GM18951 (cell line): Measurements from ENCODE around the gene ATP5MK.

Experiments used
- POLR2A ChIP-seq: IDR thresholded peaks from 4 replicates; pipeline ENCODE4 v1.6.1; 2011; ENCODE audit warnings: mild to moderate bottlenecking; ENCODE audit not compliant: insufficient read length, insufficient read depth; ENCODE audit errors: extremely low read depth
- in situ Hi-C: fragments of 300-500 bp; cut with MboI; formaldehyde crosslinking; loops from one replicate; pipeline ENCODE4 v1.12.0; 2022; ENCODE audit warnings: low sequenced_read_pairs, mixed read lengths, inconsistent platforms; ENCODE audit not compliant: unreplicated experiment

The ATP5MK gene, protein sequence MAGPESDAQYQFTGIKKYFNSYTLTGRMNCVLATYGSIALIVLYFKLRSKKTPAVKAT

DNA sequence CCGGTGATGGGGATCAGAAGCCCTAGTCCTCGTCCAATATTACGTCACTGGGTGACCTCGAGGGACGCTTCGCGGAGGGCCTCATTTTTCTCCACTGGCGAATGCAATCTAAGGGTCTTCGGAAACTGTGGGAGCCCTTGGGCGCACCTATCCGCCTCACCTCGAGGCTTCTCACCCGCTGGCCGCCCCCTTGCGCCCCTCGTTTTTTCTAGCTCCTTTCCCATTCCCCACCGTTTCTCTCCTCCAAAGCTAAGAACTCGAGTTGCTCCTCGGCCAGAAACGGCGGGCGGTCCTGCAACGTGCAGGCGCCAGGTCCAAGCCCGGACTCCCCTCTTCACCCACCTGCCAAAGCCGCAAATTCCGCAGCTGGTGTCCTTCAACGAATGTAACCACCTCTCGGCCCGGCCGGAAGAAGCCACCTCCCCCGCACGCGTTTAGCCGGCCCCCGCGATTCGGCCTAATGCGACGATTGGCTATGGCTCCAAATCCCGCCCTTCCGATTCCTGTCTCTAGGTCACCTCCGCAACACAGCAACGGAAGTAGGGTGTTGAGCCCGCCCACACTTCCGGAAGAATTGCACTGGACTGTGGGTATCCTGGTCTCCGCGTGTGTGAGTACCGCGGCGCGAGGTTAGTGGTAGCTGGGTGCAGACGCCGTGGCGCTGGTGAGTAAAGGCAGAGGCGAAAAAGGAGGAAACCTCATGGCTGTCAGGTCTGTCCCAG, at the start of gene ATP5MK, which contains the start of gene PDCD11:
Gene ATP5MK, minus strand, starts transcription at position 409 of the 722 bp plus-strand sequence. CDS start 4,018 bp downstream, outside the sequence.
Gene PDCD11, plus strand, starts transcription at position 560 of the 722 bp plus-strand sequence. CDS start 1,801 bp downstream, outside the sequence.
- in situ Hi-C loops, result no loop called here
- peak; percentile 92 for TF ChIP-seq POLR2A

DNA sequence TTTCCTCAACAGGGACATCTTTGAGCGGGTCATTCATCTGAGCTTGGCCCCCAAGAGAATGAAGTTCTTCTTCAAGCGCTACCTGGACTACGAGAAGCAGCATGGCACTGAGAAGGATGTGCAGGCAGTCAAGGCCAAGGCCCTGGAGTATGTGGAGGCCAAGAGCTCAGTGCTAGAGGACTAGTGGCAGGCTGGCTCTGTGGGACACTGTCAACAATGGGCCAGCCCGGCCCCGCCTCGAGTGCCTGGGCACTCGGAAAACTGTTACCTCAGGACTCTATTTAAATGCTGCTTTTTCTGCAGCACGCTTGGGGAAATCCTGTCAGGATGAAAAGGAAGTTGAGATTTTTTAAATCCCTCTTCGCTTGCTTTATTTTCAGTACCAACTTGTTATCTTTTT, 49.1 kb upstream of the ATP5MK start:
- in situ Hi-C loops, result no loop called here
- TF ChIP-seq POLR2A, result no peak

DNA sequence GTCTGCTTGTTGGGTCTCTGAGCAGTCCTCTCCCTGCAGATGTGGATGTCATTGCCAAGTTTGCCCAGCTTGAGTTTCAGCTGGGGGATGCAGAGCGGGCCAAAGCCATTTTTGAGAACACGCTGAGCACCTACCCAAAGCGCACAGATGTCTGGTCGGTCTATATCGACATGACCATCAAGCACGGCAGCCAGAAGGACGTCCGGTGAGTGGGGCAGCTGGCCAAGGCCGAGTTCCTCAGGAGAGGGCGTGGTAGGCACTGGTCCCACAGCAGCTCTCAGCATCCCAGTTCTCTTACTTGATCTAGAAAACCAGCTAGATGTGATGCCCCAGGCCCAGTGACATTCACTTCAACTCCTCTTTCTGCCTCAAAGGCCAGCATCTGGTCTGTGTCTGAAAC, 48.2 kb upstream of the ATP5MK start:
- in situ Hi-C loops, result no loop called here
- no peak for TF ChIP-seq POLR2A

DNA sequence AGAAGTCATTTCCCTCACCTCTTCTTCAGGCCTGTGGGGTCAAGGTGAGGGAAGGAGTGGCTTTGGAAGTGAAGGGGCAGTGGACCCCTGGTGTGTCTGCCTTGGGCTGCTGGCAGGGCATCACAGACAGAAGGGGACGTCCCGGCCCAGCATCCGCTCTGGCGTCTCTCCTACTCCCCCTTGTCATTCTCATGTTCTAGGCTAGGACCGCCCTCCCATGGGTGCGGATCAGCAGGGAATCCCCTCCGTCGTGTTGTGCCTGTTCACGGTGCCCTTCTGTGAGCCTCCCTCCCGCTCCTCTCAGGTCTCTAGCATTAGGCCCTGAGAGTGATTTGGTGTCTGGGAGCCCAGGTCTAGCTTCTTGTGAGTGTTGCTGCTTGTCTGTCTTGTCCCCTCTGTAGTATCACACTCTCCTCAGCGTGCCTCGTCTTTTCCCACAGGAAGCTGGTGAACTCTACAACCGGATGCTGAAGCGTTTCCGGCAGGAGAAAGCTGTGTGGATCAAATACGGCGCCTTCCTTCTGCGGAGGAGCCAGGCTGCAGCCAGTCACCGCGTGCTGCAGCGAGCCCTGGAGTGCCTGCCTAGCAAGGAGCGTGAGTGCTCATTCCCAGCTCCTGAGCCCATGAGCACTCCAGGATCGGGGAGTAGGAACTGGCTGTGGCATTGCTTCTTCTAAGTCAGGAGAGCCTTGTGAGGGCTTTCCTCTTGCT, 47.4 kb upstream of the ATP5MK start:
- in situ Hi-C loops, result no loop called here
- no peak for TF ChIP-seq POLR2A

DNA sequence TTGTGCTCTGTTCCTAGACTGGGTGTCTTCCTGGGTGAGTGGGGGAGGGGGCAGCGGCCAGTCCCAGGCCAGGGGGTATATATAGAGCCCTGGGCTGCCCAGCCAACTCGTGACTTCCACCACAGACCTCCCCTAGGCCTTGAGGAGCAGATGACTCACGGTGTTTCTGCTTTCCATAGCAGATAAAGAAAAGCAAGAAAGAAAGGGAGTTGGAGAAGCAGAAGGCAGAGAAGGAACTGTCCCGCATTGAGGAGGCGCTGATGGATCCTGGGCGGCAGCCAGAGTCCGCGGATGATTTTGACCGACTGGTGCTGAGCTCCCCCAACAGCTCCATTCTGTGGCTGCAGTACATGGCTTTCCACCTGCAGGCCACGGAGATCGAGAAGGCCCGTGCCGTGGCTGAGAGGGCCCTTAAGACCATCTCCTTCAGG, 45.8 kb upstream of the ATP5MK start:
- no peak for TF ChIP-seq POLR2A
- in situ Hi-C loops, result no loop called here

DNA sequence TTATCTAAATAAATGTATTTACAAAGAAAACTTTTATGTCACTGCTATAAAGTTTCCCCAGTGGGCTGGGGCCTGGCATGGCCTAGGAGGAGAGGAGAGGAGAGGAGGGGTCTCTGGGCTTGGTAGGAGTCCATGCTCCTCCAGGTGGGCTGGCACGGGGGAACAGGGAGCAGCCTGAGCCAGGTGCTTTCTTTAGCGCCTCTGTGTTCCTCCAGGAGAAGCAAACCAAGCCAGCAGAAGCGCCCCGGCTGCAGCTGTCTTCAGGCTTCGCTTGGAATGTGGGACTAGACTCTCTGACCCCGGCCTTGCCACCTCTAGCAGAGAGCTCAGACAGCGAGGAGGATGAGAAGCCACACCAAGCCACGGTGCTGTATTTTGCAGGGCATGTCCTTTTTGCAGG, 45.3 kb upstream of the ATP5MK start:
- in situ Hi-C loops, result no loop called here
- TF ChIP-seq POLR2A, result no peak

DNA sequence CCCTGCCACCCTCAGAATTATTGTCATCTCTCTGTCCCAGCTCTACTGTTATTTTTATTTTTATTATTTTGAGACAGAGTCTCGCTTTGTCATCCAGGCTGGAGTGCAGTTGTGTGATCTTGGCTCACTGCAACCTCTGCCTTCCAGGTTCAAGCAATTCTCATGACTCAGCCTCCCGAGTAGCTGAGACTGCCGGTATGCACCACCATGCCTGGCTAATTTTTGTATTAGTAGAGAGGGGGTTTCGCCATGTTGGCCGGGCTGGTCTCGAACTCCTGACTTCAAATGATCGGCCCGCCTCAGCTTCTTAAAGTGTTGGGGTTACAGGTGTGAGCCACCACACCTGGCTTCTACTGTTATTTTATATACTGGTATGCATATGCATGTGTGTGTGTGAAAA, 44.9 kb upstream of the ATP5MK start:
- in situ Hi-C loops, result no loop called here
- TF ChIP-seq POLR2A, result no peak

DNA sequence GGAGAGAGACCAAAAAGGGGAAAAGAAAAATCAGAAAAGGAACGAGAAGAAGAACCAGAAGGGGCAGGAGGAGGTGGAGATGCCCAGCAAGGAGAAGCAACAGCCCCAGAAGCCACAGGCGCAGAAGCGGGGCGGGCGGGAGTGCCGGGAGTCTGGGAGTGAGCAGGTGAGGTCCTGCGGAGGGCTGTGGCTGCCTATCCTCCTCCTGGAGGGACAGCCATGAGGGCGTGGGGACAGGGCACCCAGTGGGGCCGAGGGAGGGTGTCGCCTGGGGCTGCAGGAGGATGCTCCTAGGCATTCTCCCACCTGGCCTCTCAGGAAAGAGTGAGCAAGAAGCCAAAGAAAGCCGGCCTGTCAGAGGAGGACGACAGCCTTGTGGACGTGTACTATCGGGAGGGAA, 44.1 kb upstream of the ATP5MK start:
- in situ Hi-C loops, result no loop called here
- no peak for TF ChIP-seq POLR2A

DNA sequence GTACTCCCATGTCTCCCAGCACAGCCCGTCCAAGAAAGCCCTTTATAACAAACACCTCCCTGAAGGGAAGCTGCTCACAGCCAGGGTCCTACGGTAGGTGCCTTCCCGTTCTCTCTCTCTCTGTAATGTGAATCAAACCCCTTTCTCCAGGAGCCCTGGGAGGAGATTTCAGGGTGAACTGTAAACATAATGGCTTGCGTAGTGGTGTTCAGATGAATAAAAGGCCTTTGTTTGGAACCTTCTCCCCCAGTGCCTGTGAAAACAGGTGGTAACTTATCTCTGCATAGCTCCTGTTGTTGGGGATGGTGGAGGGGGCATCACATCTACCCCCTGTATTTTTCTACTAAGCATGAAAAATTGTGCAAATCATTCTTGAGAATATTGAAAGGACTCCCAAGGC, 43.5 kb upstream of the ATP5MK start:
- TF ChIP-seq POLR2A, result no peak
- in situ Hi-C loops, result no loop called here

DNA sequence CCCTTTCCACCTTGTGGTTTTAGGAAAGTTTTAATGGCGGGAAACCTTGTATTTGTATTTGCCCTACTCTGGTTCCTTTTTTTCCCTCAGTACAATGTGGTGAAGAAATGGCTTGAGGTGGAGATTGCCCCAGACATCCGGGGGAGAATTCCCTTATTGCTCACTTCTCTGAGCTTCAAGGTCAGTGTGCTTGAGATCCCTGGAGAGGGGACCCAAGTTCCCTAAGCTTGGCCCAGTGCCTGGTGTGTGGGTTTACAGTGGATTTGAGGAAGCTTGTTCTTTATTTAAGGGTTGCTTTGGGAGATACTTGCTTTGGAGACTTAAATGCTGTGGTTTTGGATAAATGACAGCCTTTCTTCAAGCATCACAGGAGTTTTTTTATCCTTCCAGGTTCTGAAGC, 37.6 kb upstream of the ATP5MK start:
- in situ Hi-C loops, result no loop called here
- no peak for TF ChIP-seq POLR2A

DNA sequence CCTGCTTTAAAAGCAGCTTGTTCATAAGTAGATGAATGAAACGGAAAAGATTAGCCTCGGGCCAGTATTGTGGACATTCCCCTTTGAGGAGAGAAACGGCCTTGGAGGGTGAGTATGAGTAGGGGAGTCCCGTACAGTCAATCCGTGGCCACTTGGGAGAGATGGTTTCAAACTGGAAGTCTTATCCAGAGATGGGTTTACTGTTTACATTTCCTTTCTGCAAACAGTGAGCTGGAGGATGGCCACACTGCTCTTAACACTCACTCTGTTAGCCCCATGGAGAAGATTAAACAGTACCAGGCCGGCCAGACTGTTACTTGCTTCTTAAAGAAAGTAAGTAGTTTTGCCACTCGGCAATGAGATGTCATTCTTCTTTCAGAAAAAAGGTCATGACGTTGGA, 35.6 kb upstream of the ATP5MK start:
- in situ Hi-C loops, result no loop called here
- no peak for TF ChIP-seq POLR2A

DNA sequence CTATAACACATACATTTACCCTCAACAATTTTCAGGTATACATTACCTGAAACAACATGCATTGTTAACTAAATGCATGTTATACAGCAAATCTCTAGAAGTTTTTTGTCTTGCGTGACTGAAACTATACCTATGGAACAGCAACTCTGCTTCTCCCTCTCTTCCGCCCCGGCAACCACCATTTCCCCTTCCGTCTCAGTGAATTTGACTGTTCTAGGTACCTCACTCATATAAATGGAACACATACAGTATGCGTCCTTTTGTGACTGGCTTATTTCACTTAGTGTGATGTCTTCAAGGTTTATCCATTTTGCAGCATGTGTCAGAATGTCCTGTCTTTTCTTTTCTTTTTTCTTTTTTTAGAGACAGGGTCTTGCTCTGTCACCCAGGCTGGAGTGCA, 33.4 kb upstream of the ATP5MK start:
- in situ Hi-C loops, result no loop called here
- no peak for TF ChIP-seq POLR2A

DNA sequence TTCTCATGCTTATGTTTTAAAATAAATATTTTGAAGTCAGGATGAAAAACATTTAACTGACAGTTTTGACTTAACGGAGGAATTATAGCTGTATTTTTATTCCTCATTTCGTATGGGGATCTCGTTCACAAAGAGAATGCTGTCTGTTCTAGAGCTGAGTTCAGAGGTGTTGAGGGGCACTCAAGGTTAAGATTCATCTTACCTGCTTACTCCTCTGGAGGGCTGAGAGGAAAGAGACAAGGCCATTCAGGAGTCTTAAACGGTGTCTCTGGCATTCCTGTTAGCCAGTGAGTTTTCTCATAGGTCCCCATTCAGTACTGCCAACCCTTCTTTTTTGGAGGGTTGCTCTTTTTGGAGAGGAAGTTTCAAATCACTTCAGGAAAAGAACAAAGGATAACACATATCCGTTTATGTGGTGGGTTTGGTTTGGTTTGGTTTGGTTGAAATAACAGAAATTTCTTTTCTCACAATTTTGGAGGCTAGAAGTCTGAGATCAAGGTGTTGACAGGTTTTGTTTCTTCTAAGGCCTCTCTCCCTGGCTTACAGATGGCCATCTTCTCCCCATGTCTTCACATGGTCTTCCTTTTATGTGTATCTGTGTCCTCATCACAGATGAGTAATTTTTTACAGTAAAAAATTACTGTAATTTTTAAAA, 32.8 kb upstream of the ATP5MK start:
- in situ Hi-C loops, result no loop called here
- no peak for TF ChIP-seq POLR2A
